Inferior parietal cortex (tissue), 1 donor: ENCODE results near the gene ULK4.

Source experiments
- DNase-seq: peaks from one replicate; pipeline ENCODE4 v3.0.0-alpha.2; 2016; ENCODE audit errors: extremely low spot score

ULK4 gene

GRCh38 chr3:41224120-41224806 lies 737.6 kb downstream of the ULK4 start:
- DNase-seq = no peak

- DNase-seq = no peak
These were observed 738.2 kb downstream of the ULK4 start for GRCh38 chr3:41223691-41224090.

GRCh38 chr3:41223078-41223477 lies 738.8 kb downstream of the ULK4 start:
- no peak for DNase-seq

GRCh38 chr3:41222501-41222900 lies 739.4 kb downstream of the ULK4 start:
- DNase-seq = no peak

GRCh38 chr3:41222012-41222411 lies 739.9 kb downstream of the ULK4 start:
- no peak for DNase-seq

GRCh38 chr3:41220906-41221677 lies 740.8 kb downstream of the ULK4 start:
- DNase-seq = no peak

GRCh38 chr3:41219424-41219823 lies 742.5 kb downstream of the ULK4 start:
- DNase-seq = no peak

GRCh38 chr3:41216993-41217392 lies 744.9 kb downstream of the ULK4 start:
- DNase-seq = no peak

GRCh38 chr3:41216422-41216821 lies 745.5 kb downstream of the ULK4 start:
- DNase-seq = no peak

GRCh38 chr3:41213588-41213987 lies 748.3 kb downstream of the ULK4 start:
- no peak for DNase-seq

- no peak for DNase-seq
These were observed 749.8 kb downstream of the ULK4 start for GRCh38 chr3:41212088-41212487.

- DNase-seq = no peak
These were observed 750.9 kb downstream of the ULK4 start for GRCh38 chr3:41210966-41211365.

- no peak for DNase-seq
These were observed 752.3 kb downstream of the ULK4 start for GRCh38 chr3:41209646-41210045.

GRCh38 chr3:41208507-41209220 lies 753.2 kb downstream of the ULK4 start:
- no peak for DNase-seq

- no peak for DNase-seq
These were observed 754.5 kb downstream of the ULK4 start for GRCh38 chr3:41207355-41207754.

- DNase-seq = no peak
These were observed 756.3 kb downstream of the ULK4 start for GRCh38 chr3:41205591-41205990.

- no peak for DNase-seq
These were observed 757.5 kb downstream of the ULK4 start for GRCh38 chr3:41204369-41204768.

GRCh38 chr3:41202834-41203345 lies 759.0 kb downstream of the ULK4 start:
- DNase-seq = peak; percentile 45

GRCh38 chr3:41202075-41202833 lies 759.6 kb downstream of the ULK4 start:
- no peak for DNase-seq

GRCh38 chr3:41200669-41201021 lies 761.3 kb downstream of the ULK4 start:
- DNase-seq = peak; percentile 44

GRCh38 chr3:41199866-41200668 lies 761.8 kb downstream of the ULK4 start:
- DNase-seq = peak; percentile 31
